Chondrocyte (in vitro differentiated cells): Measurements from ENCODE around the gene AGPAT2. TPM values are rescaled to one million over a fixed set of nuclear protein-coding genes. Genes with fewer than 3 reads are reported as not detected.

Experiments used
- DNase-seq: peaks from one replicate; pipeline ENCODE4 v3.0.0; 2021; ENCODE audit warnings: mixed read lengths, low spot score
- H3K27ac Mint-ChIP-seq: one replicate; pipeline ENCODE4 v1.8.0; 2021; ENCODE audit warnings: mild to moderate bottlenecking, moderate library complexity, mixed read lengths; ENCODE audit not compliant: unreplicated experiment
- H3K27me3 Mint-ChIP-seq: 2 replicates; pipeline ENCODE4 v1.8.0; 2021; ENCODE audit warnings: low read depth, mixed read lengths
- H3K36me3 Mint-ChIP-seq: 2 replicates; pipeline ENCODE4 v1.8.0; 2021; ENCODE audit warnings: low read depth, mixed read lengths
- H3K4me1 Mint-ChIP-seq: 2 replicates; pipeline ENCODE4 v1.8.0; 2021; ENCODE audit warnings: low read depth, mild to moderate bottlenecking, mixed read lengths
- H3K4me3 Mint-ChIP-seq: one replicate; pipeline ENCODE4 v1.8.0; 2021; ENCODE audit warnings: mild to moderate bottlenecking, moderate library complexity, mixed read lengths; ENCODE audit not compliant: unreplicated experiment
- H3K9me3 Mint-ChIP-seq: 2 replicates; pipeline ENCODE4 v1.8.0; 2021; ENCODE audit warnings: low read depth, mixed read lengths
- total RNA-seq: library from RNA; stranded (reverse); gene quantifications from 3 replicates; pipeline ENCODE4 v1.2.1, GENCODE V29; 2021
- TF ChIP-seq, protein P1 (sequence below): fragments of 200-600 bp; sonication (generic); IDR thresholded peaks from 2 replicates; pipeline ENCODE4 v1.5.0; 2021; ENCODE audit warnings: antibody characterized with exemption, mild to moderate bottlenecking, moderate library complexity

Gene AGPAT2
- total RNA-seq, 1 donor from 2014 or later, result 39.8 TPM

GRCh38 chr9:136703276-136703860 is 16.1 kb upstream of the AGPAT2 start:
- H3K36me3 Mint-ChIP-seq, result no peaks in the 10 kb centered on the region
- no peak for DNase-seq
- H3K4me3 Mint-ChIP-seq, result no peak overlapping the region
- peaks cover 10% of the 10 kb centered on the region for H3K27me3 Mint-ChIP-seq
- no peak overlapping the region for H3K27ac Mint-ChIP-seq
- H3K4me1 Mint-ChIP-seq, result no peaks in the 10 kb centered on the region
- no peaks in the 10 kb centered on the region for H3K9me3 Mint-ChIP-seq
- TF ChIP-seq, protein P1, sequence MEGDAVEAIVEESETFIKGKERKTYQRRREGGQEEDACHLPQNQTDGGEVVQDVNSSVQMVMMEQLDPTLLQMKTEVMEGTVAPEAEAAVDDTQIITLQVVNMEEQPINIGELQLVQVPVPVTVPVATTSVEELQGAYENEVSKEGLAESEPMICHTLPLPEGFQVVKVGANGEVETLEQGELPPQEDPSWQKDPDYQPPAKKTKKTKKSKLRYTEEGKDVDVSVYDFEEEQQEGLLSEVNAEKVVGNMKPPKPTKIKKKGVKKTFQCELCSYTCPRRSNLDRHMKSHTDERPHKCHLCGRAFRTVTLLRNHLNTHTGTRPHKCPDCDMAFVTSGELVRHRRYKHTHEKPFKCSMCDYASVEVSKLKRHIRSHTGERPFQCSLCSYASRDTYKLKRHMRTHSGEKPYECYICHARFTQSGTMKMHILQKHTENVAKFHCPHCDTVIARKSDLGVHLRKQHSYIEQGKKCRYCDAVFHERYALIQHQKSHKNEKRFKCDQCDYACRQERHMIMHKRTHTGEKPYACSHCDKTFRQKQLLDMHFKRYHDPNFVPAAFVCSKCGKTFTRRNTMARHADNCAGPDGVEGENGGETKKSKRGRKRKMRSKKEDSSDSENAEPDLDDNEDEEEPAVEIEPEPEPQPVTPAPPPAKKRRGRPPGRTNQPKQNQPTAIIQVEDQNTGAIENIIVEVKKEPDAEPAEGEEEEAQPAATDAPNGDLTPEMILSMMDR, result no peak

DNA sequence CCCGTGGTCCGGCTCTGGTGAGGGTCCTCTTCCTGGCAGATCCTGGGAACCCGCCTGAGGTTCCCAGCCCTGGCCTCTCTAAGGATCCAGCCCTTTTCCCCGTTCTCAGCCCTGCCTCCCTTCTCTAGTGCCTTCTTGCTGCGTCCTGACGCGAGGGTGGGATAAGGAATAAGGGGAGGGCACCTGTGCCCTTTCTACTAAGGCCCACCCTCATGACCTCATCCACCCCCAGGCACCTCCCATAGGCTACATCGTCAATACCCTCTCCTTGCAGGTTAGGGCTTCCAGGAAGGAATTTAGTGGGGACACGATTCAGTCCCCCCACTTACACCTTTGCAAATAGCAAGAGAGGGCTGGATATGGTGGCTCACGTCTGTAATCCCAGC is 14.4 kb upstream of the AGPAT2 start:
- DNase-seq, result no peak
- Mint-ChIP-seq H3K4me3 (no peak overlapping the region), H3K36me3 (no peaks in the 10 kb centered on the region), H3K9me3 (no peaks in the 10 kb centered on the region), H3K27me3 (peaks cover 13% of the 10 kb centered on the region), H3K4me1 (no peaks in the 10 kb centered on the region), H3K27ac (no peak overlapping the region)
- TF ChIP-seq, protein P1, result no peak

GRCh38 chr9:136700959-136701667 is 13.9 kb upstream of the AGPAT2 start:
- Mint-ChIP-seq H3K27ac (no peak overlapping the region), H3K27me3 (peaks cover 13% of the 10 kb centered on the region), H3K4me3 (no peak overlapping the region), H3K4me1 (no peaks in the 10 kb centered on the region), H3K9me3 (no peaks in the 10 kb centered on the region), H3K36me3 (no peaks in the 10 kb centered on the region)
- DNase-seq, result no peak
- TF ChIP-seq, protein P1, result no peak

DNA sequence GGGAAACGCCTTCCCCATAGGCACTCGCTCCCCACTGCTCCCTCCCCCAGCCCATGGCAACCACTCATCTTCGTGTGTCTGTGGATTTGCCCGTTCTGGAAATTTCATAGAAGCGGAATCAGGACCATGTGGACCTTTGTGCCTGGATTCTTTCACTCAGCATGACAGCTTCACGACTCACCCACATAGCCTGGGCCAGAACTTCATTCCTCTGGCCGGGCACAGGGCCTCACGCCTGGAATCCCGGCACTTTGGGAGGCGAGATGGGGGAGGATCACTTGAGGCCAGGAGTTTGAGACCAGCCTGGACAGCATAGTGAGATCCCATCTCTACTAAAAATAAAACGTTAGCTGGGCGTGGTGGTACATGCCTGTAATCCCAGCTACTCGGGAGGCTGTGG is 13.0 kb upstream of the AGPAT2 start:
- peaks cover 10% of the 10 kb centered on the region for H3K27me3 Mint-ChIP-seq
- no peaks in the 10 kb centered on the region for H3K9me3 Mint-ChIP-seq
- TF ChIP-seq, protein P1, result no peak
- no peak for DNase-seq
- H3K4me3 Mint-ChIP-seq, result no peak overlapping the region
- H3K4me1 Mint-ChIP-seq, result no peaks in the 10 kb centered on the region
- no peaks in the 10 kb centered on the region for H3K36me3 Mint-ChIP-seq
- H3K27ac Mint-ChIP-seq, result peak overlapping the region; percentile 61

DNA sequence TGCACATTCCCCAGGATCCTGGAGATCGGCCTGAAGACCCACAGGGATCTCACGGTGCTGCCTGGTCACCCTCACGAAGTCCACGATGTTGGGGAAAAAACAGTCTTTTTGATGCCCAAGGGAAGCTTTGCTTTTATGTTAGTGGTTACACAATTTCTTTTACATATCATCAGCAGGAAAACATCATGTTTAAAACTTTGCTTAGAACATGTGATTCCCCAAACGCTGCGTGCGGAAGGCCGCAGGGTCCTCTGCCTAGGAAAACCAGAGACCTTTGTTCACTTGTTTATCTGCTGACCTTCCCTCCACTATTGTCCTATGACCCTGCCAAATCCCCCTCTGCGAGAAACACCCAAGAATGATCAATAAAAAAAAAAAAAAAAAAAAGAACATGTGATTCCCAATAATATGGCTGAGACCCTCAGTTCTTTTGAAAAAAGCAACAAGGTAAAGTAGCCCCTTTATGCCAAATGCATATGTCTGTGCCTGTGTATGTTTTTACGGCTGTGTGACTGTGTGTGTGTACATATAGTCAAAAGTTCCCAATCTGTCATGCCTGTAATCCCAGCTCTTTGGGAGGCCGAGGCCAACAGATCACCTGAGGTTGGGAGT is 11.5 kb upstream of the AGPAT2 start:
- no peaks in the 10 kb centered on the region for H3K36me3 Mint-ChIP-seq
- TF ChIP-seq, protein P1, result no peak
- peaks cover 10% of the 10 kb centered on the region for H3K27me3 Mint-ChIP-seq
- no peaks in the 10 kb centered on the region for H3K4me1 Mint-ChIP-seq
- H3K9me3 Mint-ChIP-seq, result no peaks in the 10 kb centered on the region
- no peak overlapping the region for H3K27ac Mint-ChIP-seq
- H3K4me3 Mint-ChIP-seq, result no peak overlapping the region
- no peak for DNase-seq
